ENCODE results near the gene PARP8.

Gene PARP8

DNA sequence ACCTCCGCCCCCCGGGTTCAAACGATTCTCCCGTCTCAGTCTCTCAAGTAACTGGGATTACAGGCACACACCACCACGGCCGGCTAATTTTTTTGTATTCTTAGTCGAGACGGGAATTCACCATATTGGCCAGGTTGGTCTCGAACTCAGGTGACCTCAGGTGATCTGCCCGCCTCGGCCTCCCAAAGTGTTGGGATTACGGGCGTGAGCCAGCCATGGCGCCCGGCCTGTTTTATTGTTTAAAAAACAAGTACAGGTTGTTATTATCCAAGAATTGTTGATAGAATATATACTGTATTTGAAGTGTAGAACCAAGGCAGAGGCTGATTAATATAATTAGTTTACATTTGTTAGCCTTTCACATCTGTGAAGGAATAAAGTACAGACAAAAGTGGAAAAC, 8.9 kb downstream of the PARP8 start:
- TF ChIP-seq POLR2AphosphoS5 (IDR thresholded peaks at IDR 0.05; ENCODE audit: low read depth, low read length) (no peak), TAF1 (IDR thresholded peaks at IDR 0.05; ENCODE audit: borderline replicate concordance, insufficient read depth, low read length) (no peak), FOXP2 (optimal IDR thresholded peaks at IDR 0.05; ENCODE audit: borderline replicate concordance, extremely low read depth, extremely low read length, insufficient read depth) (no peak), REST (IDR thresholded peaks at IDR 0.05; ENCODE audit: insufficient read depth in 1 of 2, low read depth in 2 of 2, low read length in 2 of 2) (no peak), SIN3A (IDR thresholded peaks at IDR 0.05; ENCODE audit: borderline replicate concordance, insufficient read depth, low read length) (no peak)

DNA sequence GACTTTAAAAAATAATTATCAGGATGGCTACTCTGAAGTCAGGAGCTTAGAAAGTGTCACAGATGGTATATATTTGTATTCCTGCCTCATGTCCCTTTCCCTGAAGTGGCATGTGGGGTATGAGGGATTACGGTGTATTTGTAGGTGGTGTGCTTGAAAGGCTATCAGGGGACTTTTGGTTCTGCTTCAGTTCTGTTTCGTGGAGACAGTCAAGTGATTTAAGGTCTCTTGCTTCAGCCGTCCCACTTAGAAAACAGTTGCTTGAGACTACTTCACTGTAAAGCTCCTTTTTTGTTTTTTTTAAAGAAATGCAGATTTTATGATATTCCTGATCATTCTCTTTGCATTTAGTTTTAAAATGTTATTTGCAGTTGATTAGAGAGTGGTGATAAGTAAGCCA, 18.3 kb downstream of the PARP8 start:
- TF ChIP-seq TAF1 (IDR thresholded peaks at IDR 0.05; ENCODE audit: borderline replicate concordance, insufficient read depth, low read length) (no peak), FOXP2 (optimal IDR thresholded peaks at IDR 0.05; ENCODE audit: borderline replicate concordance, extremely low read depth, extremely low read length, insufficient read depth) (no peak), POLR2AphosphoS5 (IDR thresholded peaks at IDR 0.05; ENCODE audit: low read depth, low read length) (no peak), SIN3A (IDR thresholded peaks at IDR 0.05; ENCODE audit: borderline replicate concordance, insufficient read depth, low read length) (no peak), REST (IDR thresholded peaks at IDR 0.05; ENCODE audit: insufficient read depth in 1 of 2, low read depth in 2 of 2, low read length in 2 of 2) (no peak)

DNA sequence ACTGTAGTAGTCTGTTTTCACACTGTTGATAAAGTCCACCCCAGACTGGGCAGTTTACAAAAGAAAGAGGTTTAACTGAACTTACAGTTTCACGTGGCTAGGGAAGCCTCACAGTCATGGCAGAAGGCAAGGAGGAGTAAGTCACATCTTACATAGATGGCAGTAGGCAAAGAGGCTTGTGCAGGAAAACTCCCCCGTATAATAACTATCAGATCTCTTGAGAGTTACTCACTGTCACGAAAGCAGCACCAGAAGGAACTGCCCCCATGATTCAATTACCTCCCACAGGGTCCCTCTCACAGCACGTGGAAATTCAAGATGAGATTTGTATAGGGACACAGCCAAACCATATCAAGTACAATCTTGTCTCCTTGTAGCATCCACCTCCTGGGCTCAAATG, 21.1 kb downstream of the PARP8 start:
- TF ChIP-seq REST (IDR thresholded peaks at IDR 0.05; ENCODE audit: insufficient read depth in 1 of 2, low read depth in 2 of 2, low read length in 2 of 2) (no peak), FOXP2 (optimal IDR thresholded peaks at IDR 0.05; ENCODE audit: borderline replicate concordance, extremely low read depth, extremely low read length, insufficient read depth) (no peak), TAF1 (IDR thresholded peaks at IDR 0.05; ENCODE audit: borderline replicate concordance, insufficient read depth, low read length) (no peak), SIN3A (IDR thresholded peaks at IDR 0.05; ENCODE audit: borderline replicate concordance, insufficient read depth, low read length) (no peak), POLR2AphosphoS5 (IDR thresholded peaks at IDR 0.05; ENCODE audit: low read depth, low read length) (no peak)

- TF ChIP-seq TAF1 (IDR thresholded peaks at IDR 0.05; ENCODE audit: borderline replicate concordance, insufficient read depth, low read length) (no peak), REST (IDR thresholded peaks at IDR 0.05; ENCODE audit: insufficient read depth in 1 of 2, low read depth in 2 of 2, low read length in 2 of 2) (no peak)
Measured at GRCh38 chr5:50691399-50692016, 25.1 kb downstream of the PARP8 start.

GRCh38 chr5:50694027-50694590, 27.7 kb downstream of the PARP8 start:
- TF ChIP-seq SIN3A (IDR thresholded peaks at IDR 0.05; ENCODE audit: borderline replicate concordance, insufficient read depth, low read length), result no peak
- no peak for TF ChIP-seq POLR2AphosphoS5 (IDR thresholded peaks at IDR 0.05; ENCODE audit: low read depth, low read length)
- TF ChIP-seq REST (IDR thresholded peaks at IDR 0.05; ENCODE audit: insufficient read depth in 1 of 2, low read depth in 2 of 2, low read length in 2 of 2), result no peak
- TF ChIP-seq TAF1 (IDR thresholded peaks at IDR 0.05; ENCODE audit: borderline replicate concordance, insufficient read depth, low read length), result no peak
- no peak for TF ChIP-seq FOXP2 (optimal IDR thresholded peaks at IDR 0.05; ENCODE audit: borderline replicate concordance, extremely low read depth, extremely low read length, insufficient read depth)
